Fibroblast of peridontal ligament (primary cell): Measurements from ENCODE around the gene STARD13.
A peak's percentile ranks its signal among the peaks of the same experiment; 100 is the strongest.

ENCODE experiments used
- DNase-seq: peaks from one replicate; pipeline ENCODE4 v3.0.0-alpha.2; 2010; ENCODE audit errors: extremely low read depth

The STARD13 gene

GRCh38 chr13:33285420-33286124 is at the start of gene STARD13:
TSS of gene STARD13 (minus strand) at chr13:33285755. CDS start at chr13:33285638, 117 bp downstream.
- peak; percentile 99 for DNase-seq

- no peak for DNase-seq
Observed at GRCh38 chr13:33334831-33335230, 49.3 kb upstream of the STARD13 start.

- no peak for DNase-seq
Observed at GRCh38 chr13:33331962-33332361, 46.4 kb upstream of the STARD13 start.

GRCh38 chr13:33330483-33330882 is 44.9 kb upstream of the STARD13 start:
- DNase-seq: no peak

GRCh38 chr13:33328701-33329100 is 43.1 kb upstream of the STARD13 start:
- no peak for DNase-seq

- no peak for DNase-seq
Observed at GRCh38 chr13:33326723-33327122, 41.2 kb upstream of the STARD13 start.

- DNase-seq: no peak
Observed at GRCh38 chr13:33326246-33326645, 40.7 kb upstream of the STARD13 start.

- peak; percentile 72 for DNase-seq
Observed at GRCh38 chr13:33323801-33324510, 38.4 kb upstream of the STARD13 start.

GRCh38 chr13:33322965-33323668 is 37.6 kb upstream of the STARD13 start:
- DNase-seq: no peak

- DNase-seq: peak; percentile 71
Observed at GRCh38 chr13:33322543-33322809, 36.9 kb upstream of the STARD13 start.

- DNase-seq: no peak
Observed at GRCh38 chr13:33321686-33322542, 36.4 kb upstream of the STARD13 start.

GRCh38 chr13:33319859-33320258 is 34.3 kb upstream of the STARD13 start:
- no peak for DNase-seq

- DNase-seq: no peak
Observed at GRCh38 chr13:33318744-33319143, 33.2 kb upstream of the STARD13 start.

GRCh38 chr13:33318037-33318436 is 32.5 kb upstream of the STARD13 start:
- no peak for DNase-seq

- no peak for DNase-seq
Observed at GRCh38 chr13:33316890-33317289, 31.3 kb upstream of the STARD13 start.

- no peak for DNase-seq
Observed at GRCh38 chr13:33313504-33313903, 27.9 kb upstream of the STARD13 start.

- DNase-seq: no peak
Observed at GRCh38 chr13:33312861-33313212, 27.3 kb upstream of the STARD13 start.

- peak; percentile 67 for DNase-seq
Observed at GRCh38 chr13:33312150-33312860, 26.8 kb upstream of the STARD13 start.

GRCh38 chr13:33311040-33311439 is 25.5 kb upstream of the STARD13 start:
- no peak for DNase-seq

- no peak for DNase-seq
Observed at GRCh38 chr13:33310245-33311038, 24.9 kb upstream of the STARD13 start.

GRCh38 chr13:33308863-33309262 is 23.3 kb upstream of the STARD13 start:
- no peak for DNase-seq
